GM18909 (cell line): ENCODE measurements around the gene RBM15.
A peak's percentile ranks its signal among the peaks of the same experiment; 100 is the strongest.

ENCODE experiments used
- ATAC-seq: cut with Tn5 transposase; IDR thresholded peaks from one replicate; pipeline ENCODE4 v1.9.1; 2021; ENCODE audit warnings: mild to moderate bottlenecking; ENCODE audit not compliant: unreplicated experiment, poor library complexity

The RBM15 gene, protein sequence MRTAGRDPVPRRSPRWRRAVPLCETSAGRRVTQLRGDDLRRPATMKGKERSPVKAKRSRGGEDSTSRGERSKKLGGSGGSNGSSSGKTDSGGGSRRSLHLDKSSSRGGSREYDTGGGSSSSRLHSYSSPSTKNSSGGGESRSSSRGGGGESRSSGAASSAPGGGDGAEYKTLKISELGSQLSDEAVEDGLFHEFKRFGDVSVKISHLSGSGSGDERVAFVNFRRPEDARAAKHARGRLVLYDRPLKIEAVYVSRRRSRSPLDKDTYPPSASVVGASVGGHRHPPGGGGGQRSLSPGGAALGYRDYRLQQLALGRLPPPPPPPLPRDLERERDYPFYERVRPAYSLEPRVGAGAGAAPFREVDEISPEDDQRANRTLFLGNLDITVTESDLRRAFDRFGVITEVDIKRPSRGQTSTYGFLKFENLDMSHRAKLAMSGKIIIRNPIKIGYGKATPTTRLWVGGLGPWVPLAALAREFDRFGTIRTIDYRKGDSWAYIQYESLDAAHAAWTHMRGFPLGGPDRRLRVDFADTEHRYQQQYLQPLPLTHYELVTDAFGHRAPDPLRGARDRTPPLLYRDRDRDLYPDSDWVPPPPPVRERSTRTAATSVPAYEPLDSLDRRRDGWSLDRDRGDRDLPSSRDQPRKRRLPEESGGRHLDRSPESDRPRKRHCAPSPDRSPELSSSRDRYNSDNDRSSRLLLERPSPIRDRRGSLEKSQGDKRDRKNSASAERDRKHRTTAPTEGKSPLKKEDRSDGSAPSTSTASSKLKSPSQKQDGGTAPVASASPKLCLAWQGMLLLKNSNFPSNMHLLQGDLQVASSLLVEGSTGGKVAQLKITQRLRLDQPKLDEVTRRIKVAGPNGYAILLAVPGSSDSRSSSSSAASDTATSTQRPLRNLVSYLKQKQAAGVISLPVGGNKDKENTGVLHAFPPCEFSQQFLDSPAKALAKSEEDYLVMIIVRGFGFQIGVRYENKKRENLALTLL

DNA sequence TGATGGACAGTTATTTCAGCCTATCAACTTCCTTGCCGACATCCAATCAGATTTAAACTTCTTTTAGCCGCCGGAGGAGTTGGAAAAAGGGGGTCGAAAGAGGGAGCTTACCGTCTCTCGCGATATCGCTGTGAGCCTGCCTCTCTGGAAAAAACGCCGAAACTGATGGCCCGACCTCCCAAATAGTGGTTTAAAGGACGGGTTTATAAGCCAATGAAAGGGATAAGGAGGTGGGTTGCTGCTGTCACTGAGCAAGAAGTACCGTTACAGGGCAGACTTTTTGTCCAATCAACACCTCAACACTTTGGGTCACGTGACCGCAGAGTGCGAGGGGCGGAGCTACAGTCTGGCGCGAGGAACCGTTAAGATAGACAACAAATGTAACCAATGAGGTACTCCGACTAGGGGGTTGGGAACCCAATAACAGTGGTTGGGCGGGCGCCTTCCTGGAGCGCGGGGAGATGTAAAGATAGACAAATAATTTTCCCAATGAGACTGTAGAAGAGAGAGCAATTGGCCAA, at the start of gene RBM15:
Gene RBM15, plus strand, starts transcription at position 492 of the 521 bp plus-strand sequence. Its CDS starts 29 bp downstream, at position 521.
- peak; percentile 77 for ATAC-seq

GRCh38 chr1:110291241-110292030, 47.7 kb upstream of the RBM15 start:
- no peak for ATAC-seq

DNA sequence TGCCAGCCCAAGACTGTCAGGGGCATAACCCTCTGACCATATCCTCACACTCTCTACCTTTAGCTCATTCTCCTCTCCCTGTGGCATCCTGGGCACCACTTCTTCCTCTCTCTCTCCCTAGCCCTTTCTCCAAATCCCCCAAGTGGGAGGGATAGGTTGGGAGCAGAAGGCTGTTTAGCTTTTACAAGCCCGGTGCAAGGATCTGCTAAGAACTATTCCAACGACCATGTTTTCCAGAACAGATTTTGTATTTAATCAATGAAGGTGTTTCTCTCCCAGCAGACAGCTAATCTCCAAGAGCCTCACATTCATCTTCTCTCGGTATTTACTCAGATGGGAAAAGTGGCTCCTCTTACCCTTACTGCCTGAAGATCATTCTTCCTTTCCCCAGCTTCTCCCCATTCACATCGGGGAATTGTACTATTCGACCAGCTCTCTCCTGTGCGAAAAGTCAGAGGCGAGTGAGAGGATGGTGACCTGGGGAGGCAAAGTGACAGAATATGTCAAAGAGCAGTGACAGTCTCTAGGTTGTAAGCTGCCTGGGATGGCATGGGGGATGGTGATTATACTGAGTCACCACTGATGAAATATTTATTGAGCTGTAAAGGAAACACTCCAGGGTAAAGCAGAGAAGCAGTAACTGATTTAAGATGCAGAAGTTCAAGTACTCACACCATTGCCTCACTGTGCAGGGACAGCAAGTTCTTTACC, 47.0 kb upstream of the RBM15 start:
- ATAC-seq: no peak

DNA sequence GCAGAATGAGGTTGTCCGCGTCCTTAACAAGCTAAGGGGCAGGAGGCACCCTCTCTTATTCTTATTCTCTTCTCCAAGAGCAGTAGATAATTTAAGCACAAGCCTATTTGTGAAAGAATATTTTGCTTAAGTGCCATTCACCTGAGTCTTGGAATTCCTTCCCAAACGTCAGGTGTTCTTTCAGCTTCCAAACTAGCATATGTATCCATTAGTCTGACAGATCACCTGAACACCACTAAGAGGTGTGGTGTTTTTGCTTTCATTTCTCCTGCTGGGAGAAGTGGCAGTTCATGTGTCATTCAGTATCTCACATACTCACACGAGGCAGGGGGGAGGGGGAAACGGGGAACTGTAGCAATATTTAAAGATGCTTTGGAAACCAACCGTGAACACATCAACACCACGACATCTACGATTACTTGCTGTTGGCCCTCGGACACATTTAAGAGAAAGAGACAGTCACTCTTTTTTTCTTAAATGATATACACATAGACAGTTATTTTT, 45.5 kb upstream of the RBM15 start:
- no peak for ATAC-seq

GRCh38 chr1:110294308-110294707, 44.9 kb upstream of the RBM15 start:
- no peak for ATAC-seq

GRCh38 chr1:110298991-110299390, 40.2 kb upstream of the RBM15 start:
- no peak for ATAC-seq

DNA sequence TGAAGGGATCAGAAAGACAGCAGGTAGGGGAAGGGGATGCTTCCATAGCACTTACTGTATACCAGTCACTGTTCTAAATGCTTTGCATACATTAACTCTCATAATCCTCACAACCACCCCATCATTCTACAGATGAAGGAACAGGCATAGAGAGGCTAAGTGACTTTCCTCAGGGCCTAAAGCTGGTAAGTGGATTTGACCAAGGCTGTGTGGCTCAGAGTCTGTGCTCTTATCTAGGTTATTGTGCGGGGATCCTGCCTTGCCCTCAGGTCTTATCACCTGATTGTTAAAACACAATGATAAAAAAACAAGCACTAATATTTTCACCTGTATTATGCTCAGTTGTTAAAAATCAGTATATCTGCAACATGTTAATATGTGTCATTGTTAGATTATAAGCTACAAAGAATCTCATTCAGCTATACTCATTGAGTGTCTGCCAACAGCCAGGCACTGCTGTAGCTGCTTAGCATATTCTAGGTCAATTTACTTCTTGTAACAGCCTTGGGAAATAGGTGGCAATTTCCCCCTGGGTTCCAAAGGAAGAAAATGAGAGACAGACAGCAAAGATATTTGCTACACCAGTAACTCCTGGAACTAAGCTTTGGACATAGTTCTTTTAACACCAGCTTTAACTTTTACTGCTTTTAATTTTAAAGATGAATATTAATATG, 38.6 kb upstream of the RBM15 start:
- no peak for ATAC-seq

- no peak for ATAC-seq
These were observed 36.3 kb upstream of the RBM15 start for GRCh38 chr1:110302836-110303235.

- no peak for ATAC-seq
These were observed 33.2 kb upstream of the RBM15 start for GRCh38 chr1:110305900-110306420.

DNA sequence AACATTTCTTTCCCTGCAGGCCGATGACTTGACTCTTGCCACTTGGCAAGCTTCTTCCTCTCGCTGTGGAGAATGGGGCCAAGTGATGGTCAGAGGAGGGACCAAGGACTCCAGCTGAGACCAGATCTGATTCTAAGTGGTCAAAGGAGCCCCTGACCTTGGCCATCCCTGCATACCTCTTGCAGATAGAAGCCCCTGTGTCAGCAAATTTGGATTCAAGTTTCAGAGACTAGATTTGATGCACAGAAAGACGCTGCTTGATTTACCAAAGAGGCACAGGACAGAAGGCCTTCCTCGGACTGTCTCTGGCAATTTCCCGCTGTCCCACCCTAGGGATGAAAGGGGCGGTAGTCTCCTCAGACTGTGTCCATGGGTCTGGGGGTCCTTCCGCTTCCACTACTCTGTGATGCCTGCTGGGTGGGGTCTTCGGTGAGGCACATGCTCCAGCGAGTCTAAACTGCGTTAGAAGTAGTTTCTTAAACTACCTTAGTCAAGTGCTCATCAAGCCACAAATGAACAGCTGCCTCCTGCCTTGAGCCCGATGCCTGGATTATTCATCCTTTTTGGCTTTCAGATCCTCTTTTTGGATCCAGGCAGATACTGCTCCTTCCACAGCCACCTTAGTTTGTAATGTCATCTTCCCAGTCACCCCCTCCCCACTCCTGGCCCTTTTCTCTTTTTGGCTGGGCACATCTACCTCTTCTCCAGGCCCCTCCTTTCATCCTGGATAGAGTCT, 31.8 kb upstream of the RBM15 start:
- ATAC-seq: no peak

DNA sequence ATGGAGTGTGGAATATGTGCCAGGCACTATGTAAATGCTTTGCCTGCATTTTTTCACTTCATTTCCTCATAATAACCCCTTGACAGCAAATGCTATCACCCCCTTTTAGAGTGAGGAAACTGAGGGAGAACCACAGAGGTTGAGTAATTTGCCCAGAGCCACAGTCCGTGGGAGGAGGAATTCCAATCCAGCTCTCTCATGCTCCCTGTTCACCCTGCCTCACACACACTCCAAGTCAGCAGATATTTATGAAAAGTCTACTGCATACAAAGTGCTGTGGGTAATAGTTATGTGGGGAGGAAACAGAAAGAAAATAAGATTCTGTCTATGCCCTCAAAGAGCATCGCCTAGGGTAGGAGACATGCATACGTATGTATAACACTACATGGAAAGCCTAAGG, 30.9 kb upstream of the RBM15 start:
- ATAC-seq: no peak

DNA sequence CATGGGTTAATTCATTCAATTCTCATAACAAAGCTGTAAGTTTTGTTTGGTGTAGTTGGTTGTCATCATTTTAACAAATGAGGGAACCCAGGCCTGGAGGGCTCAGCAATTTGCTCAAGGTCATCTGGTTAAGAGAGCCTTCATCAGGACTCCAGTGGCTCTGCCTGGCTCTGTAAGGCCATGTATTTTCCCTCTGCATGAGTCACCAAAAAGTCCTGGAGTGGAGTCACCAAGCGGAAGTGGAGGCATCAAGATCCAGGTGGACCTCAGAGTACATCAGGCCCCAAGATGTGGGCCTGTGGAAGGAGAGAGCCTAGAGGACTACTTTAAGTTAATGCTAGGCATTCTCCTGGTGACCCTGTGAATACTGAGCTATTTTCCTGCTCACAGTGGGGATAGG, 30.0 kb upstream of the RBM15 start:
- no peak for ATAC-seq

DNA sequence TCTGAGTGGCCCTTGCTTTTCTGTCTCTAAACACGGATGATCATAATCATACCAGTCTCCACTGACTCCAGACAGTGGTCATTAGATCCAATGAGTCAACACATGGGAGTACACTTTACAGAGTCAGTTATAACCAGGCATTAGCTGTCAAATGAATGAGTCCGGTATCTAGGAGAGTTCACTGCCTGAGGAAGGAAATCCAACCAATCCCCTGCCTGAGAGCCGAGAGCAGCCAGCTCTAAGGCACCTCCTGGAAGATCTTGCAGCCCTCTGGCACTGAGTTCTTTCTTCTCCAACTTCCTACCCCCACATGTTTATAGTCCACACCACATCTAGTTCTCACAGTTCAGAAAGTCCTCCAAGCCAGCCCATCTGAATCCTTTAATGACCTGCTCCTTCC, 29.4 kb upstream of the RBM15 start:
- ATAC-seq: no peak

DNA sequence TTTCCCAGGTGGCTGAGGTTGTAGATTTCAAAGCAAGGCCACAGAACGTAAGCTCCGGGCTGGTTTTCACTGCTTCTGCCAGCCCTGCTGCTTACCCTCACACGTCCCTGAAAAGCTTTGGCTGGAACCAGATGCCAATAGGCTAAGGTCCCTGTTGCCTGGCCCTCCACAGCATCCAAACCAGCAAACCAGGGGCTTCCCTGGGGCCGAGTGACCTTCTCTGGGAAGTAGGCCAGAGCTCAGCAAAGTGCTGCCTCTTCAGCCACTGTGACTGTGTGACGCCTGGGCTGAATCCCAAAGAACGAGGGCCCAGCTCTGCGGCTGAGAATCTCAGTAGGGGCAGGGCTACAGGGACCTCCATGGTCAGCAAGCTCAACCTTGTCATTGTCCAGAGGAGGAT, 28.9 kb upstream of the RBM15 start:
- no peak for ATAC-seq

- ATAC-seq: no peak
These were observed 26.7 kb upstream of the RBM15 start for GRCh38 chr1:110312188-110313121.

DNA sequence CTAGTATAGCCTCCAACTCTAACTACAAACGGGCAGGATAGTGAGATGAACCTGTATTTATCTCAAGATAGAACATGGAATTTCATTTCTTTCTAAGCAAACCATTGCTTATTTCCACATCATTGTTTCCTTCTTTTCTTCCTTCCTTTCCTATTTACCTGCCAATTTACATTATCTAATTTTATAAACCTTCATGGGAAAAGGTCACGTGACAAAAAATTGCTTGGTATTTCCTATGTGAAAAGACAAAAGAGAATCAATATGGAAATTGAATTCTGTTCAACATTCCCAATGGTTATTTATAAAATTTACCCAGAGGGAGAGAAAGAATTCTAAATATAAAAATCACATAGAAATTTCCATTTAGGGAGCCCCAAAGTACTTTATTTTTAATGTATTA, 22.4 kb upstream of the RBM15 start:
- ATAC-seq: no peak

DNA sequence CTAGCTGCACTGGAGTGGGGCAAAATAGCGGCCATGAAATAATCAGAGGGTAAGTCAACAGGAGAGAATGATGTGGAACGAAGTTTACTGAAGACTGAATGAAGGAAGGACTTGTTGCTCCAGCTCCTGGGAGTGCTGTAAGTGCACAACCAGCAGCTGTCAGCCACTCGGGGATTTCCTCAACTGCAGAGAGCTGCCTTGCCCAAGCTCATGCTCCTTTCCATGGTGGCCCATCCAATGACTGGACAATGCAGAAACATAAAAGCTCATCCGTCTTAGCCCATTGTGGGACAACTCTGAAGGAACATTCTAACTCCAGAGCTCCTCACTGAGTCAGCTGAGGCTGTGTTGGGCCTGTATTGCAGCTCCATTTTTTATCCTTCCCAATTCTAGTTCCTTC, 21.1 kb upstream of the RBM15 start:
- no peak for ATAC-seq
